KOPT-K1 (cell line): ENCODE measurements around the gene ARMC9.
"Not testable (repeated sequence)": the region's sequence is repeated elsewhere in the genome, so short reads cannot be mapped to it uniquely, and the experiment has no call there.

Experiments used
- H3K27ac ChIP-seq: fragments of 200-600 bp; sonication (generic); 2 replicates; pipeline ENCODE4 v1.5.1; 2016; ENCODE audit warnings: antibody characterized with exemption, mild to moderate bottlenecking, low read depth, low read length; ENCODE audit not compliant: poor library complexity, severe bottlenecking
- H3K36me3 ChIP-seq: fragments of 200-600 bp; sonication (generic); 2 replicates; pipeline ENCODE4 v1.5.1; 2017; ENCODE audit warnings: antibody characterized with exemption, mild to moderate bottlenecking, low read length, moderate library complexity; ENCODE audit not compliant: insufficient read depth
- H3K9me3 ChIP-seq: fragments of 200-600 bp; sonication (generic); 2 replicates; pipeline ENCODE4 v1.5.1; 2017; ENCODE audit warnings: antibody characterized with exemption, low read length, mild to moderate bottlenecking; ENCODE audit not compliant: insufficient read depth, poor library complexity, severe bottlenecking

The ARMC9 gene

GRCh38 chr2:231239751-231240150 lies 41.3 kb downstream of the ARMC9 start:
- Histone ChIP-seq H3K9me3 (no peaks in the 10 kb centered on the region), H3K36me3 (no peaks in the 10 kb centered on the region), H3K27ac (no peak overlapping the region)

- H3K27ac ChIP-seq, result no peak overlapping the region
- H3K9me3 ChIP-seq, result no peaks in the 10 kb centered on the region
- H3K36me3 ChIP-seq, result no peaks in the 10 kb centered on the region
Measured at GRCh38 chr2:231241755-231242507, 43.5 kb downstream of the ARMC9 start.

GRCh38 chr2:231243866-231244265 lies 45.4 kb downstream of the ARMC9 start:
- Histone ChIP-seq H3K36me3 (no peaks in the 10 kb centered on the region), H3K9me3 (no peaks in the 10 kb centered on the region), H3K27ac (no peak overlapping the region)

- no peaks in the 10 kb centered on the region for H3K36me3 ChIP-seq
- no peaks in the 10 kb centered on the region for H3K9me3 ChIP-seq
- H3K27ac ChIP-seq, result no peak overlapping the region
Measured at GRCh38 chr2:231244382-231245248, 46.2 kb downstream of the ARMC9 start.

- no peaks in the 10 kb centered on the region for H3K9me3 ChIP-seq
- H3K27ac ChIP-seq, result no peak overlapping the region
- no peaks in the 10 kb centered on the region for H3K36me3 ChIP-seq
Measured at GRCh38 chr2:231245249-231246094, 47.0 kb downstream of the ARMC9 start.

- H3K9me3 ChIP-seq, result no peaks in the 10 kb centered on the region
- H3K27ac ChIP-seq, result no peak overlapping the region
Measured at GRCh38 chr2:231246171-231246842, 47.9 kb downstream of the ARMC9 start.

GRCh38 chr2:231250146-231250545 lies 51.7 kb downstream of the ARMC9 start:
- no peaks in the 10 kb centered on the region for H3K36me3 ChIP-seq
- no peak overlapping the region for H3K27ac ChIP-seq
- H3K9me3 ChIP-seq, result no peaks in the 10 kb centered on the region

More at GRCh38 chr2:231246171-231246842, 47.9 kb downstream of the ARMC9 start:
- no peaks in the 10 kb centered on the region for H3K36me3 ChIP-seq

GRCh38 chr2:231250698-231251097 lies 52.3 kb downstream of the ARMC9 start:
- Histone ChIP-seq H3K36me3 (no peaks in the 10 kb centered on the region), H3K9me3 (no peaks in the 10 kb centered on the region), H3K27ac (no peak overlapping the region)

- H3K9me3 ChIP-seq, H3K36me3 ChIP-seq: not testable (repeated sequence)
Measured at GRCh38 chr2:231253292-231253691, 54.9 kb downstream of the ARMC9 start.

GRCh38 chr2:231256494-231256893 lies 58.1 kb downstream of the ARMC9 start:
- no peaks in the 10 kb centered on the region for H3K36me3 ChIP-seq
- H3K9me3 ChIP-seq, result no peaks in the 10 kb centered on the region
- no peak overlapping the region for H3K27ac ChIP-seq

More at GRCh38 chr2:231253292-231253691, 54.9 kb downstream of the ARMC9 start:
- H3K27ac ChIP-seq, result not testable (repeated sequence)

- Histone ChIP-seq H3K9me3 (no peaks in the 10 kb centered on the region), H3K36me3 (no peaks in the 10 kb centered on the region), H3K27ac (no peak overlapping the region)
Measured at GRCh38 chr2:231257763-231258162, 59.3 kb downstream of the ARMC9 start.

- H3K27ac ChIP-seq, result no peak overlapping the region
- no peaks in the 10 kb centered on the region for H3K36me3 ChIP-seq
- no peaks in the 10 kb centered on the region for H3K9me3 ChIP-seq
Measured at GRCh38 chr2:231258701-231259100, 60.3 kb downstream of the ARMC9 start.

GRCh38 chr2:231259104-231259503 lies 60.7 kb downstream of the ARMC9 start:
- Histone ChIP-seq H3K27ac (no peak overlapping the region), H3K36me3 (no peaks in the 10 kb centered on the region), H3K9me3 (no peaks in the 10 kb centered on the region)

- Histone ChIP-seq H3K36me3 (no peaks in the 10 kb centered on the region), H3K27ac (no peak overlapping the region), H3K9me3 (no peaks in the 10 kb centered on the region)
Measured at GRCh38 chr2:231260442-231261208, 62.2 kb downstream of the ARMC9 start.
